Measurements from ENCODE around the gene PPP2R1B.

- TF ChIP-seq CTCF (IDR thresholded peaks at IDR 0.05; ENCODE audit: low read depth, low read length, poor library complexity, severe bottlenecking) (no peak), EZH2phosphoT487 (IDR thresholded peaks at IDR 0.05; ENCODE audit: borderline replicate concordance, low read length) (no peak)
Observed at GRCh38 chr11:111718859-111719258, 47.3 kb downstream of the PPP2R1B start.
